Epithelial cell of prostate (primary cell): Measurements from ENCODE around the gene HYCC2.
"Not testable (repeated sequence)": the region's sequence is repeated elsewhere in the genome, so short reads cannot be mapped to it uniquely, and the experiment has no call there.

Experiments used
- DNase-seq: peaks from one replicate; pipeline ENCODE4 v3.0.0-alpha.2; 2011; ENCODE audit warnings: low read depth, low spot score
- H3K27ac ChIP-seq: fragments of 450-650 bp; 2 replicates; pipeline ENCODE4 v1.5.1; 2017; ENCODE audit warnings: mild to moderate bottlenecking

The HYCC2 gene

DNA sequence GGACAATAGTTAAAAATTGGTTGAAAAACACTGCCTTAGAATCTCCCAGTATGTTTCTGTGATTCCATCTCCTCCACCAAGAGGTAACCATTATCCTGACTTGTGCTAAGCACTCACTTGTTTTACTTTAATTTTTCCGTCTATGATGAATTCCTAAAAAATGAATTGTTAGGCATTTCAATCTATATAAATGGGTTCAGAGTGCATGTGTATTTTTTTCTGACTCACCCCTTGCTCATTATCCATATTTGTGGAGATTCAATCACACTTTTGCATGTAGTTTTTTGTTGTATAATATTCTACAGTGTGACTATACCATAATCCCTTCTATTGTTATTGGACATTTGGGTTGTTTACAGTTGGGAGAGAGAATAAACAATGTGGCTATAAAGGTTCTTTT lies 1.6 kb upstream of the HYCC2 start:
- no peak for DNase-seq
- no peak overlapping the region for H3K27ac ChIP-seq

DNA sequence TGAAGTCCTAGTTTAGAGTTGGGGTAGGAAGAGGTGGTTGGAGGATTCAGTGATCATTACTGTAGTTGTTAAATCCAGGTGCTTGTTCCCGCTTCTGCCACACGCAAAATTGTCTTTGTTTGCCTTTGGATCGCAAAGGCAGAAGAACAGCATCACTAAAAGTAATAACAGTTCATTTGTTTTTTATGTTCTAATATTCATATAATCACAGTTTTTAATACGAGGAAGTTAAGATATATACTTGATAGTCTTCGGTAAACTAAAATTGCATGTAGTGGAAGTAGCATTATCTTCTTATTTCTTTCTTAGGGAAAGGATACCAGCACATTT lies 695 bp upstream of the HYCC2 start:
- DNase-seq, result no peak
- H3K27ac ChIP-seq, result peak overlapping the region; percentile 81

DNA sequence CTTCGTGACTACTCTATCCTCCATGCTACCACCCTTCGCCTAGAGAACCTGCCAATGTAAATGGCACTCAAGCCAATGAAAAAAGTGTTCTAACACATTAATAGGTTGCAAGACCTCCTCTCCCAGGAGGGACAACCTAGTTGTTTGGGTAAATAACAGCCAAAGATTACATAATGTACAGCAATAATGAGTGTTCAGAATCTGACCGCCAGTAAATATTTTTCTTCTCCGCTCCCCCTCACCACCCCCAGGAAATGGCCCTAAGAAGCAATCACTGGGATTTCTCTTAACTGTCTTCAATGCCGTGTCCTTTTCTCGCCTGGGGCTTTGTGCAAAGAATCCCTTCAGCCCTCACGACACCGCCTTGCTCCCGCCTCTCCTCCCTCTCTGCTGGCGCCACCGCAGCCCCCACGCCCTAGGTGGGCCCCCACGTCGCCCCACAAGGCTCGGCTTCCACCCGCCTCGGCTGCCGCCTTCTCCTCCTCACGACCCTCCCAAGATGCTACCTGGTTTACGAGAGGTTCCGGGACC lies 458 bp downstream of the HYCC2 start:
- DNase-seq, result no peak
- H3K27ac ChIP-seq, result peak overlapping the region; percentile 81

DNA sequence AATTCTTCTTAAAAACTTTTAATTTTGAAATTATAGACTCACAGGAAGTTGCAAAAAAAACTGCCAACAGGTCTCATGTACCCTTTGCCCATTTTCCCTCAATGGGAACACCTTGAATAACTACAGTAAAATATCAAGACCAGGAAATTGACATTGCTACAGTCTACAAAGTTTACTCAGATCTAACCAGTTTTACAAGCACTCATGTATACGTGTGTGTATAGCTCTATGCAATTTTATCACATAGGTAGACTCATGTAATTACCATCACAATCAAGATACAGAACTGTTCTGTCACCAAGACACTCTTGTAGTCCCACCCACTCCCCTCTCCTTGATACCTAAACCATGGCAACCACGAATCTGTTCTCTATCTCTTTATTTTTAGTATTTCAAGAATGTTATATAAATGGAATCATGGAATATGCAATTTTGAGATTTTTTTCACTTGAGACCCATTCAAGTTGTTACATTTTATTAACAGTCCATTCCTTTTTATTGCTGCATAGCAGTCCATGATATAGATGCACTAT lies 6.6 kb downstream of the HYCC2 start:
- DNase-seq, result no peak
- no peak overlapping the region for H3K27ac ChIP-seq

DNA sequence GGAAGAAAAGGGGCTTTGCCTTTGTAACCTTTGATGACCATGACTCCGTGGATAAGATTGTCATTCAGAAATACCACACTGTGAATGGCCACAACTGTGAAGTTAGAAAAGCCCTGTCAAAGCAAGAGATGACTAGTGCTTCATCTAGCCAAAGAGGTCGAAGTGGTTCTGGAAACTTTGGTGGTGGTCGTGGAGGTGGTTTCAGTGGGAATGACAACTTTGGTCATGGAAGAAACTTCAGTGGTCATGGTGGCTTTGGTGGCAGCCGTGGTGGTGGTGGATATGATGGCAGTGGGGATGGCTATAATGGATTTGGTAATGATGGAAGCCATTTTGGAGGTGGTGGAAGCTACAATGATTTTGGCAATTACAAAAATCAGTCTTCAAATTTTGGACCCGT lies 8.0 kb downstream of the HYCC2 start:
- DNase-seq, H3K27ac ChIP-seq: not testable (repeated sequence)

DNA sequence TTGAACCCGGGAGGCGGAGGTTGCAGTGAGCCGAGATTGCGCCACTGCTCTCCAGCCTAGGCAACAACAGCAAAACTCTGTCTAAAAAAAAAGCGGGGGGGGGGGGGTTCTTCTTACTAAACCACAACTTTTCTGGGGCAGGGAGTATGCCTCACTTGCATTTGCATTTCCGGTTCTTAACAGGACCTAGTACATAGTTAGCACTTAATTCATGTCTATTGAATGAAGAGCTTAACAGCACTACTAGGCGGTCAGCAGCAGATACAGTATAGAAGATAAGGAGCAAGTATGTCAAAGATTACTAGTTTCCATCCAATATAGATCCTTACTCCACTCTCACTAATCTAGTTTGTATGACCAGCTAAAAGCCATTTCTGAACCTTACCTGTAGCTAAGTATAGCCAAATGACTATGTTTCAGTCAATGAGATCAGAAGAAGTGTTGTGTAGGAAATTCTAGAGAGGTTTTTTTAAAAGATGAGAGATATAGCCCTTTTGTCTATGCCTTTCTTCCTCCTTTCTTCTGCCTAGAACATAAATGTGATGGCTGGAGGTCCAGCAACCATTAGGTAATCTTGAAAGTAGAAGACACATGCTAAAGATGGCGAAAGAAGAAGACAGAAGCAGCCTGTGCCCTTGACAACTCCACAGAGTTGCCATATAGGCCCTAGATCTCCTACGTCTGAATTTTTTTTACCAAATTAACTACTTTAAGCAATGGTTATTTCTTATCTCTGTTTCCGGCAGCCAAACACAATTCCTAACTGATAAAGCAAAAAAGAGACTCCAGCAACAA lies 11.3 kb downstream of the HYCC2 start:
- no peak overlapping the region for H3K27ac ChIP-seq
- no peak for DNase-seq

DNA sequence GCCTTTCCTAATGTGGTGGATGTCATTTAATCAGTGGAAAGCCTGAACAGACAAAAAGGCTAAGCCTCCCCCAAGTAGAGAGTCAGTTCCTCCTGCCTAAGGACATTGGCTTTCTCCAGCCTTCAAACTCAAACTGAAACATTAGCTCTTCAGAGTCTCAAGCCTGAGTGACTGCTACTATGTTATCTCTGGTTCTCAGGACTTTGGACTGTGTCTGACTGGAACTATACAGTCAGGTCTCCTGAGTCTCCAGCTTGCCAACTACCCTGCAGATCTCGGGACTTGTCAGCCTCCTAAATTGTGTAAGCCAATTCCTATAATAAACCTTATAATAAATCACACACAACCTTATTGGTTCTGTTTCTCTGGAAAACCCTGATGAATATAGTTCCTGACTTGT lies 12.6 kb downstream of the HYCC2 start:
- H3K27ac ChIP-seq, result no peak overlapping the region
- DNase-seq, result no peak

DNA sequence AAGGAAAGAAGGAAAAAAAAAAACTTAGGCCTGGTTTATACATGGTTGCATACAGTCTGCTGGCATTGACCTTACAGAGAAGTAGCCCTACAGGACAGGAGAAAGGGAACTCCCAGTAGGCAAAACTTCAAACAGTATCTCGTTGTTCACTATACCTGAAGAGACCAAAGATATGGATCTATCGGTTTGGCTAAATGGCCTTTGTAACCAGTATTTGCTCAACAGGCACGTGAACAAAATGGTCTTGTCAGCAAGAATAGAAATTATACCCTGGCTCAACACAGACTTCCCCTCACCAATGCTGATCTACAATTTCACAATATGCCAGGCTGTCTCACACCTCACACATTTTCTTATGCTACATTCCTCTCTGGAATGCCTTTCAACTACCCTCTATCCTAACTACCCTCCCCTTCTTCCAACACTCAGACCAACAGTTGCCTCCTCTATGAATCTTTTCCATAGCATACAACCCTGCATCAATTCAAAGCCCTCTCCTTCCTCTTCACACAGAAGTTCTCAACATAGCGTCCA lies 13.7 kb downstream of the HYCC2 start:
- DNase-seq, result no peak
- no peak overlapping the region for H3K27ac ChIP-seq

DNA sequence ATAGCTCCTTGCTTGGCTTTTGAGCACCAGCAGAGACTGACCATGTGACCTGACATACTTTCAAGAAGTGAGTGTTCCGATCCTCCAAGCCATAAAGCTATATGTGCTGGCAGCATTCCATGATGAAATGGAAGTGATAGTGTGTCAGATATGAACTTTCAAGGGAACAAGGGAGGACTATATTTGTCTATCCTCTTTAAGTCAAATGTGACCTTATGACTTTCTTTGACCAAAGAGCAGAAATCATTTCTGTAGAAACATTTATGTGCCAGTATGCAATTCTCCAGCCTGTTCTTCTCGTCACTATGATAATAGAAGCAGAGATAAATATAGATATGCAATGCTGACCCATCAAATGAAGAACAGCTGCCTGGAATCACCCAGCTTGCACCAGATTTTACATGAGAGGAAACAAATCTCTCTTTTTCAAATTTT lies 14.4 kb downstream of the HYCC2 start:
- DNase-seq, result no peak
- H3K27ac ChIP-seq, result no peak overlapping the region

DNA sequence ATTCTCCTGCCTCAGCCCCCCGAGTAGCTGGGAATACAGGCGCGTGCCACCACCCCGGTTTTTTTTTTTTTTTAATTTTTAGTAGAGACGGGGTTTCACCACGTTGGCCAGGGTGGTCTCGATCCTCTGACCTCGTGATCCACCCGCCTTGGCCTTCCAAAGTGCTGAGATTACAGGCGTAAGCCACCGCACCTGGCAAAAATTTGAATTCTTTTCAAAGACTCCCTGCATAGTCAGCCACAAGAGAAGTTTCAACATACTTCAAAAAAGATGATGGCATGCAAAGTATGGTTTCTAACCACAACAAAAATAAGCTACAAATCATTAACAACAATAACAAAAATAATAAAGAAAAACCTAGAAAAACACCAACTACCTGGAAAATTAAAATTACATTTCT lies 22.0 kb downstream of the HYCC2 start:
- no peak overlapping the region for H3K27ac ChIP-seq
- no peak for DNase-seq

DNA sequence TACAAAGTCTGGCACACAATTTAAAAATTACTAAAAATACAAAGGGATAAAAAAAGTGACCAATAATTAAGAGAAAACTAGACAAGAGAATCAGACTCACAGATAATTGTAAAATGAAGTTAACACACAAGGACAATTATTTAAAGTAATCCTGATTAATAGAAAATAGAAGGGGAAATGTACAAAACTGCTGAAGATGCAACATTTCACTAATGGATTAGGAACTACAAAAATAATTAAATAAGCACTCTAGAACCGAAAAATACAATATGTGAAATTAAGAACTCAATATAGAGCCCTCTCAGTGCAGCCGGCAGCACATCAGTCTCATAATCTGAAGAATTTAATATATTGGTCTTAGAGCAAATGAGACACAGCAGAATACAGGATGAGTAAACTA lies 24.6 kb downstream of the HYCC2 start:
- no peak overlapping the region for H3K27ac ChIP-seq
- no peak for DNase-seq

DNA sequence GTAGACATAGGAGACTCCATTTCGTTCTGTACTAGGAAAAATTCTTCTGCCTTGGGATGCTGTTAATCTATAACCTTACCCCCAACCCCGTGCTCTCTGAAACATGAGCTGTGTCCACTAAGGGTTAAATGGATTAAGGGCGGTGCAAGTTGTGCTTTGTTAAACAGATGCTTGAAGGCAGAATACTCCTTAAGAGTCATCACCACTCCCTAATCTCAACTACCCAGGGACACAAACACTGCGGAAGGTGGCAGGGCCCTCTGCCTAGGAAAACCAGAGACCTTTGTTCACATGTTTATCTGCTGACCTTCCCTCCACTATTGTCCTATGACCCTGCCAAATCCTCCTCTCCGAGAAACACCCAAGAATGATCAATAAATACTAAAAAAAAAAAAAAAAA lies 28.4 kb downstream of the HYCC2 start:
- not testable (repeated sequence) for H3K27ac ChIP-seq, DNase-seq

DNA sequence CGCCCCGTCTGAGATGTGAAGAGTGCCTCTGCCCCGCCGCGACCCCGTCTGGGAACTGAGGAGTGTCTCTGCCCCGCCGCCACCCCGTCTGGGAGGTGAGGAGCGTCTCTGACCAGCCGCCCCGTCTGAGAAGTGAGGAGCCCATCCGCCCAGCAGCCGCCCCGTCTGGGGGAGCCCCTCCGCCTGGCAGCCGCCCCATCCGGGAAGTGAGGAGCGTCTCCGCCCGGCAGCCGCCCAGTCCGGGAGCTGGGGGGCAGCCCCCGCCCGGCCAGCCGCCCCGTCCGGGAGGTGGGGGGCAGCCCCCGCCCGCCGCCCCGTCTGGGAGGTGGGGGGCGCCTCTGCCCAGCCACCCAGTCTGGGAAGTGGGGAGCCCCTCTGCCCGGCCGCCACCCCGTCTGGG lies 29.0 kb downstream of the HYCC2 start:
- DNase-seq, H3K27ac ChIP-seq: not testable (repeated sequence)

DNA sequence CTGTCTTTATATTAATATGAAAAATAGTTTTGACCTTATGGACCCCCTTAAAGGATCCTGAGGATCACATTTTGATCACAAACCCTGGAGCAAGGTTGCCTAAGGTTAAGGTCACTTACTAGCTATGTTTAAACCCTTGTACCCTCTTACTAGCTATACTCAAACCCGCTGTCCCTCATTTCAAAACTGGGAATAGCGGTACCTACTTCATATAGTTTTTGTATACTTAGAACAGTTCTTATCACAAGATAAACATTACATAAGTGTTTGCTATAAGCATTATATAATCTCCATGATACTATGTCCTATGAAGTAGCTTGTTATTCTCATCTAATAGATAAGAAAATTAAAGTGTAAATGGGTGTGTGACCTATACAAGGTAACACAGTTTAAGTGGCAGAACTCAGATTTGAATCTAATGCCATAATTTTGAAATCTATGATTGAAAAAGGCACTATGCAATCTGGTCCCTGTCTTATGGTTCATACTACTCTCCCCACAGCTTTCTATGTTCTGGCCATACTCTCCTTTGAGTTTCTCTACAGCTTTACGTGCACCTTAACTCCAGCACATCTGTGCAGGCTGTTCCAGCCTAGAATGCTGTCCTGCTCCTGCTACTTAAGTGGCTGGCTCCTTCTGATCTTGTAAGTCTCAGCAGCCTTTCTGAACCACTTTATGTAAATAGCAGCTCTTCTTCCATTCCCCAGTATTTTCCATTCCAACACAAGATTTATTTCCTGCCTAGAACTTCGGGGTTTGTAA lies 30.4 kb downstream of the HYCC2 start:
- no peak for DNase-seq
- no peak overlapping the region for H3K27ac ChIP-seq

DNA sequence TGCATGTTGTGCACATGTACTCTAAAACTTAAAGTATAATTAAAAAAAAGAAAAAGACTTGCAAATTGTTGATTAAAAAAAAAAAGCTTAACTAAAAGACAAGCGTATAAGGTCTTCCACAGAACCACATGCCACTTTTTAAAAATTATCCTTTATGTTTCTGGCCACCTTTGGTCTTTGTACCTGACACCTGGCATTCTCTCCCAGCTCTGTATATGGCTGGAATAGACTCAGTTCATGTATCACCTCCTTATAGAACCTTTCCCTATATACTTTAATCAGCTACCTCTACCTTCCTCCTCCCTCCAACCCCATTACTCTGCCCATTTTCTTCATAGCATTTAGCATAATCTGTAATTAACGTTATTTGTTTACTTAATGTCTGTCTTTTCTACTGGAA lies 32.6 kb downstream of the HYCC2 start:
- no peak overlapping the region for H3K27ac ChIP-seq
- no peak for DNase-seq

DNA sequence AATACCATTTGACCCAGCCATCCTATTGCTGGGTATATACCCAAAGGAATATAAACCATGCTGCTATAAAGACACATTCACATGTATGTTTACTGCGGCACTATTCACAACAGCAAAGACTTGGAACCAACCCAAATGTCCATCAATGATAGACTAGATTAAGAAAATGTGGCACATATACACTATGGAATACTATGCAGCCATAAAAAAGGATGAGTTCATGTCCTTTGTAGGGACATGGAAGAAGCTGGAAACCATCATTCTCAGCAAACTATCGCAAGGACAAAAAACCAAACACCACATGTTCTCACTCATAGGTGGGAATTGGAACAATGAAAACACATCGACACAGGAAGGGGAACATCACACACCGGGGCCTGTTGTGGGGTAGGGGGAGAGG lies 33.1 kb downstream of the HYCC2 start:
- not testable (repeated sequence) for DNase-seq, H3K27ac ChIP-seq

DNA sequence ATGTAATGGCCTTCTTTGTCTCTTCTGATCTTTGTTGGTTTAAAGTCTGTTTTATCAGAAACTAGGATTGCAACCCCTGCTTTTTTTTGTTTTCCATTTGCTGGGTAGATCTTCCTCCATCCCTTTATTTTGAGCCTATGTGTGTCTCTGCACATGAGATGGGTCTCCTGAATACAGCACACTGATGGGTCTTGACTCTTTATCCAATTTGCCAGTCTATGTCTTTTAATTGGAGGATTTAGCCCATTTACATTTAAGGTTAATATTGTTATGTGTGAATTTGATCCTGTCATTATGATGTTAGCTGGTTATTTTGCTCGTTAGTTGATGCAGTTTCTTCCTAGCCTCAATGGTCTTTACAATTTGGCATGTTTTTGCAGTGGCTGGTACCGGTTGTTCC lies 37.1 kb downstream of the HYCC2 start:
- not testable (repeated sequence) for DNase-seq

DNA sequence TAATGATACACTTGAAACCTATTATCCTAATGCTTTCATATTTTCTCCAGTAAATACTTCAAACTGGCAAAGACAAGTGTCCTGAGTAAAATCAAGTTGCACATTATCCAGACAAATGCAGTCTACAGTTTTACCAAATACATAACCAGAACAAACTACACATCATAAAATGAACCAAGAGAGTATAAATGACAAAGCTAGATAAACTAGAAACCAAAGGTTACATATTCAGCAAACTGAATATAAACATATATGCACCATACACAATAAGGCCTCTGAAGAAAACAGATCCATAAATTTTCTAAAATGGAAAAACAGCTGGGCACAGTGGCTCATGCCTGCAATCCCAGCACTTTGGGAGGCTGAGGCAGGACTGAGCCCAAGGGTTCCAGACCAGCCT lies 47.0 kb downstream of the HYCC2 start:
- no peak for DNase-seq
- no peak overlapping the region for H3K27ac ChIP-seq

More for the DNA sequence above, 37.1 kb downstream of the HYCC2 start:
- H3K27ac ChIP-seq, result not testable (repeated sequence)

DNA sequence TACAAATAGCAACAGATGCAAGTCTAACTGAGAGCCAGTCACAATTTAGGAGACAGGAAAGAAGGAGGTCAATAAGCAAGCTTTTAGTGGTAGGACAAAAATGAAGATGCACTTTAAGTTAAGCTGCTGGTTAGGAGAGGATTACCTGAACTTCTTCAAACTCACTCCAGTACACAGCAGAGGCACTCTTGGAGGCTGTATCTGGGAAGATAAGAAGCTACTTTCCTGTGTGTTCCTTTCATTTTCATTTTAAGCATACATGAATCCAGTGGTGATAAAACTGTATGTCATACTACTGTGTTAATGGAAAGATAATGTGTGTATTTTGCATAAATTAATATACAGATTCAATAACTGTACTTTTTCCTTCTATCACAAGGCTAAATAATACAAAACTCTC lies 49.6 kb downstream of the HYCC2 start:
- no peak for DNase-seq
- H3K27ac ChIP-seq, result no peak overlapping the region
